GM19238 (cell line): ENCODE measurements around the gene PATL1.
A peak's percentile ranks its signal among the peaks of the same experiment; 100 is the strongest.
"Not testable (repeated sequence)": the region's sequence is repeated elsewhere in the genome, so short reads cannot be mapped to it uniquely, and the experiment has no call there.

Experiments used
- DNase-seq: peaks from one replicate; pipeline ENCODE4 v3.0.0; 2011; ENCODE audit warnings: low spot score; ENCODE audit not compliant: insufficient read length

The PATL1 gene, protein sequence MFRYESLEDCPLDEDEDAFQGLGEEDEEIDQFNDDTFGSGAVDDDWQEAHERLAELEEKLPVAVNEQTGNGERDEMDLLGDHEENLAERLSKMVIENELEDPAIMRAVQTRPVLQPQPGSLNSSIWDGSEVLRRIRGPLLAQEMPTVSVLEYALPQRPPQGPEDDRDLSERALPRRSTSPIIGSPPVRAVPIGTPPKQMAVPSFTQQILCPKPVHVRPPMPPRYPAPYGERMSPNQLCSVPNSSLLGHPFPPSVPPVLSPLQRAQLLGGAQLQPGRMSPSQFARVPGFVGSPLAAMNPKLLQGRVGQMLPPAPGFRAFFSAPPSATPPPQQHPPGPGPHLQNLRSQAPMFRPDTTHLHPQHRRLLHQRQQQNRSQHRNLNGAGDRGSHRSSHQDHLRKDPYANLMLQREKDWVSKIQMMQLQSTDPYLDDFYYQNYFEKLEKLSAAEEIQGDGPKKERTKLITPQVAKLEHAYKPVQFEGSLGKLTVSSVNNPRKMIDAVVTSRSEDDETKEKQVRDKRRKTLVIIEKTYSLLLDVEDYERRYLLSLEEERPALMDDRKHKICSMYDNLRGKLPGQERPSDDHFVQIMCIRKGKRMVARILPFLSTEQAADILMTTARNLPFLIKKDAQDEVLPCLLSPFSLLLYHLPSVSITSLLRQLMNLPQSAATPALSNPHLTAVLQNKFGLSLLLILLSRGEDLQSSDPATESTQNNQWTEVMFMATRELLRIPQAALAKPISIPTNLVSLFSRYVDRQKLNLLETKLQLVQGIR

DNA sequence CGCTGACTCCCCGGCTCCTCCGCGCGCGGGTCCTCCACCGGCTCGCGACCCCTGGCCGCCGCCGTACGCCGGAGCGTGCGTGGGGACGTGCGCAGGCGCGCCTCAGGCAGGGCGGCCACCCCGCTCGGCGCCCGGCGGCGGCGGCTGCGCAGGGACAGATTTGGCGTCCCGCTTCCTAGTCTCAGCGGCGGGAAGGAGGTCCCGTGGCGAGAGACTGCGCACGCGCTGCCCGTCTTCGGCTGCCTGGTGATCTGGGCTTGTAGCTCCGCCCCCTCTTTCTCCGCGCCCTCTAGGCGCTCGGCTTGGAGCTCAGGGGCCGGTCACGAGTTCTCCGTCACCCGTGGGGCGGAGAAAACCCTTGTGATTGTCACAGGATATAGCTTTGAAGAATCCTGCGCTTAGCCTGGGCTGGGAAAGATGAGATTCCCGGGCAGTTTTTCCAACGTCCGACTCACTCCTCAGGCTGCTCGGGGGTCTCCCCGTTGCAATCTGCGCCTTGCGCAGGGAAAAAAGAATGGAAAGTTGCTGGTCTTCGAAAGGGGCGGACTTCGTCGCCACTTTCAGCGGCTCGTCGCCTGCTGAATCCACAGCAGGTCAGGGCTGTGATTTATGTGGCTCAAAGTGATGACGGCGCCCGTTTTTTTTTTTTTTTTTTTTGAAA lies at the start of gene PATL1:
PATL1 (minus strand) TSS at position 88 of the 661 bp plus-strand sequence. CDS start 142 bp downstream, outside the sequence.
- peak; percentile 96 for DNase-seq

DNA sequence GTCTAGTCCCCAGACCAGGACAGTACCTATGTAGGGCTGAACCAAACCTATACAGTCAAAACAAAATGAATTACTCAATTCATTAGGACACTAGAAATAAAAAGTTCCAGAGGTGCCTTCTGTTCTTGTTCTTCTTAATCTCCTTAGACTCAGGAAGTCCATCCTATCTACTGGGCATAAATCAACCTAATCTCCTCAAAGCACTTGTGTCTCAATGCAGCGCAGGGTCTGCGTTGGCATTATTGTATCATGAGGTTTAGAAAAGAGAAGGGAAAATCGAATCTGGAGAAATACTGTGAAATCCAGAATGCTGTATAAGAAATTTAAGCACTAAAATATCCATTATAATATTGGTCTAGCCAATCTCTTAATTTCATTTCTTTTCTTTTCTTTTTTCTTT lies 47.2 kb upstream of the PATL1 start:
- DNase-seq: no peak

DNA sequence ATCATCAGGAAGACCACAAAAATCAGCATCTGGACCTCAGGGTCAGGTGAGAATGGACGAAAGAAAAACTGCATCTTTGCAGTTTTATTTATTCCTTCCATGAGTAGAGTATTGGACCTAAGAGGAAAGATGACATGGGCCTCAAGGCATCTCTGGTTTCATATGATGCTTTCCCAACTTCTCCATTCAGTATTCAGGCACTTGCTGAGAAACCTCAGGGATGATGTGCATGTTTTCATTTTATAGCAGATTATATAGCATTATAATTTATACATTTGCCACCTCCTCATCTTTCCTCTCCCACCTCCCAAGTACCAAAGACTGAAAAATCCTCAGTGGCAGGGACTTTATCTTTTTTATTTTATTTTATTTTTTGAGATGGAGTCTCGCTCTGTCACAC lies 44.9 kb upstream of the PATL1 start, which contains the start of gene OR10V1:
OR10V1 (minus strand) TSS at position 101 of the 400 bp plus-strand sequence; CDS start at position 101, 0 bp downstream.
- DNase-seq: no peak

DNA sequence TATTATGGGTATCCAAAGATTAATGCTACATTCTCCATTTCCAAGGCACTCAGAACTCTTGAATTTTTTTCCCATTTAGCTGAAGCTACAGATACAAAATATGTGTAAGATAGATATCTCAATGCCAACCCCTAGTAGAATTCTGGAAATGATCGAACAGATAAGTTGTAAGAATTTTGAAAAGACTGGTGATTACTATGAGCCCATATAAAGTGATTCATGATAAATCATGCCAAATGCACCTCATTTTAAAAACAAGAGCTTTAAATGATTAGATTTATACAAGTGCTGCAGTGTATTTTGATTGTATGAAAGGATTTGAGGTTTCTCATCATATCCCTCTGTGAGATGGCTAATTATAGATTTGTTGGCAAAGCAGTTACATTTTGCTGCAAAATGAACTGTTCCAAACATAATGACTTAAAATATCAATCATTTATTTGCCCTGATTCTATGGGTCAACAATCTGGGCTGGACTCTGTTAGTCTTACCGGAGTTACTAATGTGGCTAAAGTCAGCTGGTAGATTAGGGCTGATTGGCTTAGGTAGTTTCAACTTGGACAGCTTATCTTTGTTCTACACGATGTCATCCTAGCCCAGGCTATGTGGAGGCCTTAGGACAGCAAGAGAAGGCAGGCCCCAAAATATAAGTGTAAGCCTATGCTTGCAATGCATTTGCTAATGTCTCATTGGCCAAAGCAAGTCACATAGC lies 41.5 kb upstream of the PATL1 start:
- no peak for DNase-seq

DNA sequence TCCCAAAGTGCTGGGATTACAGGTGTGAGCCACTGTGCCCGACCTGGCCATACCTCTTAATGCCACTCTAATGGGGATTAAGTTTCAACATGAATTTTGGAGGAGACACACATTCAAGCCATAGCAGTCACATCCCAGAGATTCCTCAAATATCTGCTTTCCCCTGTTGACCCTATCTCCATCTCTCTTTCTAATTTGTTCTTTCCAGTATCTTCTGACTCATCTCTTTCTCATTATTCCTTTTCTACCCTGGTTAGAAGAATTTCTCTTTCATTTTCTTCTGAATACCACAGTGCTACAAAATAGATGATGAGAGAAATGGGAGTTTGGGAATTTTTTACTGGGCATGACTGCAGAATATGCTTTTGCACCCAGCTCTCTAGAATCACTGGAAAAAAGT lies 39.7 kb upstream of the PATL1 start:
- no peak for DNase-seq

DNA sequence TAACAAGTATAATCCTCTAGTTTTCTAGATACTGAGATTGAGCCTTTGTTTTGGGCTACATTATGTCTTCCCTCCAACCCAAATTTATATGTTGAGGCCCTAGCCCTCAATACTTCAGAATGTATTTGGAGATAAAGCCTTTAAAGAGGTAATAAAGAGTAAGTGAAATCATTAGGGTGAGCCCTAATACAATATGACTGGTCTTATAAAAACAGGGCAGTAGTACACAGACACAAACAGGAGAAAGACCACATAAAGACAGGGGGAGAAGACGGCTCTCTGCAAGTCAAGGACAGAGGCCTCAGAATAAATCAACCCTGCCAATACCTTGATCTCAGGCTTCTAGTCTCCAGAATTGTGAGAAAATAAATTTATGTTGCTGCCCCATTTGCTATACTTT lies 38.5 kb upstream of the PATL1 start:
- no peak for DNase-seq

DNA sequence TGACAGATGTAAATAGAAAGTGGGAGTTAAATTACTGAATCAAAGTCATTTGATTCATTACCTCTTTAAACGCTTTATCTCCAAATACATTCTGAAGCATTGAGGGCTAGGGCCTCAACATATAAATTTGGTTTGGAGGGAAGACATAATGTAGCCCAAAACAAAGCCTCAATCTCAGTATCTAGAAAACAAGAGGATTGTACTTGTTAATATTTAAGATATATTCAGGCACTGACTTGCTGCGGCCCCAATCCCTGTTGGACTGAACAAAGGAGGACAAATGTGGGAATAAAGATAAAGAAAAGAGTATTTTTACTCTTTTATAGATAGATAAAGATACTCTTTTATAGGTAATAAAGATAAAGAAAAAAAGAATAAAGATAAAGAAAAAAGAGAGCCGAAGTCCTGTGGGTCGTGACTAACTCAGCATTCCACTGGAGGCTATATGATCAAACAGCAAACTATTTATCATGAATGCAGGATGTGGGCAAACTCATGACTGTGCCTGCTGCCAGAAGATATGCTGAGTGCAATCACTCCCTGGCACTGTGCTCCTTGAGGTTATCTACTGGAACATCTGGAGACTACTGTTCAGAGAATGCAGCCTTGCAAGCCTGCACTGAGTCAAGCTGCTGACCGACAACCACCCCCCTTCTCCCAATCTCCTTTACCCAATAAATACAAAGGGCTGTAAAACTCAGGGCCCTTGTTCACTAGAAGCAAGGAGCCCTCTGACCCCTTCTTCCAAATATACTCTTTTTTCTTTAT lies 37.9 kb upstream of the PATL1 start:
- DNase-seq: no peak

DNA sequence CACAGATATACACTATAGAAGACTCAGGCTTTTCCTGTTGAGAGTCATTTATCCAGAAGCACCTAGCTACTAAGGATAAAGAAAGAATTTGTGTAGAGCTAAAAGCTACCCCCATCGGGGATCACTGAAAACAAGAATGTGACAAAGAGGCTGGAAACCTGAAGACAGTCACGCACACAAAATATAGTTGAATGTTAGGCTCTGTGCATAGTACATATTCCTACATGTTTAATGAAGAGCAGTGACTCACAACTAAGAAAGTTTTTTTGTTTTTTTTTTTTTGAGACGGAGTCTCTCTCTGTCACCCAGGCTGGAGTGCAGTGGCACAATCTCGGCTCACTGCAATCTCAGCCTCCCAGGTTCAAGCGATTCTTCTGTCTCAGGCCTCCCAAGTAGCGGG lies 36.5 kb upstream of the PATL1 start:
- no peak for DNase-seq

DNA sequence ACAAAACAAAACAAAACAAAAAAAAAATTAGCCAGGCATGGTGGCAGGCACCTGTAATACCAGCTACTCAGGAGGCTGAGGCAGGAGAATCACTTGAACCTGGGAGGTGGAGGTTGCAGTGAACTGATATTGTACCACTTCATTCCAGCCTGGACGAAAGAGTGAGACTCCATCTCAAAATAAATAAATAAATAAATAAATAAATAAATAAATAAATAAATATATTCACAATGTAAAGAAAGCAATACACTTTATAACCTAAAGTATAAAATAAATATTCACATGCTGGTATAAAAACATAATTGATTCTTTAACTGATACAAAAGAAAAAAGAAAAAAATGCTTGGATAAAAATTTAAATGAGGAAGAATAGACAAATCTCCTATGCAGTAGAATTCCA lies 34.7 kb upstream of the PATL1 start:
- not testable (repeated sequence) for DNase-seq

DNA sequence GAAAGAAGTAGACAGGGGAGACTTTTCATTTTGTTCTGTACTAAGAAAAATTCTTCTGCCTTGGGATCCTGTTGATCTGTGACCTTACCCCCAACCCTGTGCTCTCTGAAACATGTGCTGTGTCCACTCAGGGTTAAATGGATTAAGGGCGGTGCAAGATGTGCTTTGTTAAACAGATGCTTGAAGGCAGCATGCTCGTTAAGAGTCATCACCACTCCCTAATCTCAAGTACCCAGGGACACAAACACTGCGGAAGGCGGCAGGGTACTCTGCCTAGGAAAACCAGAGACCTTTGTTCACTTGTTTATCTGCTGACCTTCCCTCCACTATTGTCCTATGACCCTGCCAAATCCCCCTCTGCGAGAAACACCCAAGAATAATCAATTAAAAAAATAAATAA lies 31.3 kb upstream of the PATL1 start:
- not testable (repeated sequence) for DNase-seq

DNA sequence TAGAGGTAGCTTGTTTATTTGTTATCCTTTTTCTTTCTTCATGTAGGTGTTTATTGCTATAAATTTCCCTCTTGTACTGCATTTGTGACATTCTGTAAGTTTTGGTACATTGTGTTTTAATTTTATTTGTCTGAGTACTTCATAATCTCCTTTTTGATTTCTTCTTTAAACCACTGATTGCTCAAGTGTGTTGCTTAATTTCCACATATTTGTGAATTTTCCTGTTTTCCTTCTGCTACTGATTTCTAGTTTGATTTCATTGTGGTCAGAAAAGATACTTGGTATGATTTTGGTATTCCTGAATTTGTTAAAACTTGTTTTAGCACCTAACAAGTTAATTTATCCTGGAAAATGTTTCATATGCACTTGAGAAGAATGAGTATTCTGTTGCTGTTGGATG lies 29.7 kb upstream of the PATL1 start:
- no peak for DNase-seq

DNA sequence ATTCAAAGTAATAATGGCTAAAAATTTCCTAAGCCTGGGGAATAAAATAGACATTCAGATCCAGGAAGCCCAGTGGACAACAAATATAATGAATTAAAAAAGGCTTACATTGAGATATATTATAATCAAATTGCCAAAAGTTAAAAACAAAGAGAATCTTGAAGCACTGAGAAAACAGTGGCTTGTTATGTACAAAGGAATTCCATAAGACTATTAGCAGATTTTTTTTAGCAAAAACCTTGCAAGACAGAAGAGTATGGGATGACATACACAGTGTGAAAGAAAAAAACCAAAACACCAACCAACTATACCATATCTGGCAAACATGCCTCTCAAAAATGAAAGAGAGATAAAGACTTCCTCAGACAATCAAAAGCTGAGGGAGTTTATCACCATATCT lies 24.1 kb upstream of the PATL1 start:
- no peak for DNase-seq

DNA sequence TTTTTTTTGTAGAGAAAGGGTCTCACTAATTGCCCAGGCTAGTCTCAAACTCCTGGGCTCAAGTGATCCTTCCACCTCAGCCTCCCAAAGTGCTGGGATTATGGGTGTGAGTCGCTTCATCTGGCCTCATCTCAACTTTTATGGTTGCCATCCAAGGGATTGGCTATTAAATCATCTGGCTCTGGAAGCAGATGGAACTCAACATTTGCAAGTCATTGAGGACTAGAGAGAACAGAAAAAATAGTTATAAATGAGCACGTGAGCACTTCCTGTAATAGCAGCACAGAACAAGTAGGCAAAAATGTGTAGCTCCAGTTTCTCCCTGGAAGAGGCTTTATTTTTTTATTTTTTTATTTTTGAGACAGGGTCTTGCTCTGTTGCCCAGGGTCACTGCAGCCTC lies 22.3 kb upstream of the PATL1 start:
- no peak for DNase-seq

DNA sequence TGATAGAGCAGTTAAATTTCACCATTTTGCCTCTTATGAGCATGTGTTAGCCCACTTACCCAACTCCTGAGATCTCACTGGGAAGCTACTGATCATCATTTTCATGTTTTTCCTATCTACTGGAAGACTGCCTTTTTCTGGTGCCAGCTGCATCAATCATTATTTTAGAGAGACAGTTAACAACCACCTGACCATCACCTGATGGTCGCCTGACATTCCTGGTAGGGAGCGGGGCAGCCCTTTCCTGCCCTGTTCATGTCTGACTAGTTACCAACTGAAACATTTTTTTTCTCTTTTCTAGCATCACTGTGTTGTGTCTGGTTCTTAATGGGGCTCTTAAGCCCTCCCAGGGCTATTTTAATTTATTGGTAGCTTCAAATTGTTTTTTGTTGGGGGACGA lies 20.2 kb upstream of the PATL1 start:
- no peak for DNase-seq

DNA sequence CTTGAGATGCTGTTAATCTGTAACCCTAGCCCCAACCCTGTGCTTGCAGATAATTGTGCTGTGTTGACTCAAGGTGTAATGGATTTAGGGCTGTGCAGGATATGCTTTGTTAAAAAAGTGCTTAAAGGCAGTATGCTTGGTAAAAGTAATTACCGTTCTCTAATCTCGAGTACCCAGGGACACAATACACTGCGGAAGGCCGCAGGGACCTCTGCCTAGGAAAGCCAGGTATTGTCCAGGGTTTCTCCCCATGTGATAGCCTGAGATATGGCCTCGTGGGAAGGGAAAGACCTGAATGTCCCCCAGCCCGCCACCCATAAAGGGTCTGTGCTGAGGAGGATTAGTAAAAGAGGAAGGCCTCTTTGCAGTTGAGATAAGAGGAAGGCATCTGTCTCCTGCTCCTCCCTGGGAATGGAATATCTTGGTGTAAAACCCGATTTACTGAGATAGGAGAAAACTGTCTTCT lies 12.5 kb upstream of the PATL1 start:
- DNase-seq: not testable (repeated sequence)

DNA sequence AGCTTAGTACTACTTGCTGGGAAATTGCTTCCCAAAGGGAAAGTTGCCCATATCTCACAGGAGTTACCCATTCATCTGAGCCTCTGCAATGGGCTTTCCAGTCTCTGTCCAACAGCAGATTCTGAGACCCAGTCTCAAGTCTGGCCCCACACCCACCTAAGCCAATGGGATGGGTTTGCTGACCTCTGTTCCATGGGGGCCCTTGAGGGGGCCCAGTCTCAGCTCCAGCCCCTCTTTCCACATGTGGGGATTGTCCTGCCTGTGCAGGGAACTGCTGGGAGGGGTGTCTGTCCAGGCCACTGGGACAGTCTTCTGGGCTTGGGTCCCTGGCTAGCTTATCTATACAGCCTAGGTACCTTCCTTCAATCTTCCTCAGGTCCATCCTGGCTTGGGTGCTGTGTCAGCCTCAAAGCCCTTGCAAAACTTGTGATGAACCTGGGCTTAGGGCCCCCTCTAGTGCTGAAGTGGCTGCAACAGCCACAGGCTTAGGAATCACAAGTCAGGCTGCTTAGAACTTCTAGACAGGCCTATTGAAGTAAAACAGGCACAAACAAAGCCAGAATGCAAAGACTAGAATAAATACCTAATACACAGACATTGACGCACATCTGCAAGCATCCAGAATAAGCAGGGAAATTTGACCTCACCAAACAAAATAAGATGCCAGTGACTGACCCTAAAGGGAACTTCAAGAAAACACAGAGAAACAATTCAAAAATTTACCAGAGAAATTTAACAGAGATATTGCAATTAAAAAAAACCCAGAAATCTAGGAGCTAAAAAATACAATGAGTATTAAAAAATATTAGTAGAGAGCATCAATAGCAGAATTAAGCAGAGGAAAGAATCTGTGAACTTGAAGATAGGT lies 11.7 kb upstream of the PATL1 start:
- DNase-seq: peak; percentile 11

DNA sequence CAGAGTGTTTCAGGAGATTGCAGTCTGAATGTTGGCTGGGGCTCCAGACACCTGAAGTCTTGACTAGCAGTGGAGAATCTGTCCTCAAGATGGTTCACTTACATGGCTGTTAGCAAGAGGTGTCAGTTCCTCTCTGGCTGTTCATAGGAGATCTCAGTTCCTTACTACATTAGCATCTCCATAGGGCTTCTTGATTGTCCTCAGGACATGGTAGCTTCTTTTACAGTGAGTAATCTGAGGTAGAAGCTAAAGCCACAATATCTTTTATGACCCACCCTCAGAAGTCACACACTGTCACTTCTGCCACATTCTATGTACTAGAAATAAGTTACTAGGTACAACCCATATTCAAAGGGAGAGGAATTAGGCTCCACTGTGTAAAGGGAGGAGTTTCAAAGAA lies 10.5 kb upstream of the PATL1 start:
- DNase-seq: no peak

DNA sequence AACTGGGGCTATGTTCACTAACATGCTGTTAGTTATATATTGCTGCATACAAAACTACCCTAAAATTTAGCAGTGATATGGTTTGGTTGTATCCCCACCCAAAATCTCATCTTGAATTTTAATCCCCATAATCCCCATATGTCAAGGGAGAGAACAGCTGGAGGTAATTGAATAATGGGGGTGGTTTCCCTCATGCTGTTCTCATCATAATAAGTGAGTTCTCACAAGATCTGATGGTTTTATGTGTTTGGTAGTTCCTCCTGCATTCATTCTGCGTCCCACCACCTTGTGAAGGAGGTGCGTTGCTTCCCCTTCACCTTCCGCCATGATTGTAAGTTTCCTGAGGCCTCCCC lies 10.0 kb upstream of the PATL1 start:
- DNase-seq: no peak

DNA sequence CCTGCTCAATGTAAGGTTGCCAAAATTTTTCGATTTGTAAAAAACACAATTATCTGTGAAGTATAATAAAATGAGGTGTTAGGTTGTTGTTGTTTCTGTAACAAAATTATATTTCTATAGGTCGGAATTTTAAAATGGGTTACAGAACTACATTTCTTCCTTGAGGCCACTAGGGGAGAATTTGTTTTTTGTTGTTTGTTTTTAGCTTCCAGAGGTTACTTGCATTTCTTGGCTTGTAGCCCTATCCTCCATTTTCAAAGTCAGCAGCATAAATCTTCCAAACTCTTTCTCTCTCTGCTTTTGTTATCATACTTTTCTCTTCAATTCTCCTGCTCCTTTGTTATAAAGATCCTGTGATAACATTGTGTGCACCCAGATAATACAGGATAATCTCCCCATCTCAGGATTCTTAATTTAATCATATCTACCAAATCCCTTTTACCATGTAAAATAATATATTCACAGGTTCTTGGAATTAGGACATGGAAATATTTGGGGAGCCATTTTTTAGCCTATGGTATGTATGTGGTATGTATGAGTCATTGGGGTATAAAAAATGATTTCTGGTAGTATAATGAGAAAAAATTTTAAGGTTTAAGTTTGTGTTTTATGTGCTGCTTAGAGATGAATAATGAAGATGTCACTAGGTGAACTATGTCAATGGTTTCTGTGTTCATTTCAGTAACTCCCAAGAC lies 9.4 kb upstream of the PATL1 start:
- no peak for DNase-seq
